Stimulated activated CD4-positive, alpha-beta T cell treated with anti-CD3 and anti-CD28 coated beads, Interleukin-4, amount 100 ng/mL, for 4 hours (primary cell): Measurements from ENCODE around the gene RHBDL1.
"Not testable (repeated sequence)": the region's sequence is repeated elsewhere in the genome, so short reads cannot be mapped to it uniquely, and the experiment has no call there.

Source experiments
- DNase-seq, 2 experiments: peaks; one replicate each; pipeline ENCODE4 v3.0.0-alpha.2; 2020

RHBDL1 gene

GRCh38 chr16:708019-708418, 32.5 kb downstream of the RHBDL1 start:
- DNase-seq: no peak

DNA sequence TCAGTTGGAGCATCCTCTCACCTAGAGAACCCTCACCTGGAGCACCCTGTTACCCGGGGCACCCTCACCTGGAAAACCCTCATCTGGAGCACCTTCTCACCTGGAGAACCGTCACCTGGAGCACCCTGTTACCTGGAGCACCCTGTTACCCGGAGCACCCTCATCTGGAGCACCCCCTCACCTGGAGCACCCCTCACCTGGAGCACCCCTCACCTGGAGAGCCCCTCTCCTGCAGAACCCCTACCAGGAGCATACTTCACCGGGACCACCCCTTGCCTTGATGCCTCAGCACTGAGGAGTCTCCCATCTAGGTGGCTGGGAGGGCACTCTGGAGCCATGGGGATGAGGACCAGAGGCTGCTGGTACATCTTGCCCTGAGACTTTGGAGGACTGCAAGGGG, 33.5 kb downstream of the RHBDL1 start:
- DNase-seq: no peak

DNA sequence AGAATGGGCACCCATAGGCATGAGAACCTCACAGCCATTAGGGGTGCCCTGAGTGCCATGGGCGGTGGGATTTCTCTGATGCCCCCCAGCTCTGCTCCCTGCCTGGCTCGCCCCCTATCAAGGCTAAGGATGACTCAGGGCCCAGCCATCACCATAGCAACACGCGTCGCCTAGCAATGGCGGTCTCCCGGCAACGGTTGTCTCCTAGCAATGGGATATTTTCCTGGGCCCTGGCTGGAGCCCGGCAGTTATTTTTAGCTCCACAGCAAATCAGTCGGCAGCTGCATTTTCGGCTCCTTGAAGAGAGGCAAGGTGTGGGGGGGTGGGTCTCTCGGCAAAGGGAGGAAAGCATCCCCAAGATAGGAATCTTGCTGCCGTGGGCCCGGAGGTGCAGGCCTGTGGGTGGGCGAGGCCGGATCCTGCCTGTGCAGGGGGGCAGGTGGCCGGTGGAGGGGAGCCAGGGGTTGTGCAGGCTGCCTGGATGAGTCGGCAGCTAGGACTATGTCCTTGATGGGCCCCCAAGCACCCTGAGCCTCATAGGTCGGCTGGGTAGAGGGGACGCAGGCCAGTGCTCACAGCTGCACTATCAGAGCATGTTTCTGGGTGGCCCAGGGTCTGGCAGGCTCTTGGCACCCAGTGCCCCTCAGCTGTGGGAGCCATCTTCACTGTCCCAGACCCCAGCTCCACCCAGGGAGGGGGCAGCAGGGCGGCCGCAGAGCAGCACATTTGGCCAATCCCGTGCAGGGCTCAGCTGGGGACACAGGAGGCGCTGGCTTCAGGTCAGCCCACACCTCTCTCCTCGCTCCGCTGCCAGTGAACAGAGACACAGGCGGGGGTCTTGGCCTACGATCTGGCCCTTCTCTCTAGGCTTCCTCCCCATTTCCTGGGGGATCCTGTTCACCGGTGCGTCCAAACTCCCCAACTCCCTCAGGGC, 34.4 kb downstream of the RHBDL1 start:
- DNase-seq: no peak

- DNase-seq: no peak
Measured at GRCh38 chr16:710500-711075, 35.1 kb downstream of the RHBDL1 start.

DNA sequence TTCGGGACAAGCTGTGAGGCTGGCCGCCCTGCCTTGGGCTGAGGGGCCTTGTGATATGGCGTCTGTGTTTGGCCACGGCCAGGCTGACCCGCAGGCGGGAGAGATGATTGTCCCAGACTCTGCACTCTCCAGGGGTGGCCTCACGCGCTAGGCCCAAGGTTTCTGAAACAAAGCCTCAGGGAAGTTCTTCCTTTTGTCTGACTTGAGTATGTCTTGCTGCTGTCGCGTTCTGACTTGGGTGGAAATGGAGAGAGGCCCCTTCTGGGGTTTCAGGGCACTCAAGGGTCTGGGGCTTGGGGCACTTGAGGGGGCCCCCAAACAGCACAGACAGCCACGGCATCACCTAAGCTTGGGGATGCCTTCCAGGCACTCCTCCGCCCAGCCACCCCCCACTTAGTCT, 35.6 kb downstream of the RHBDL1 start:
- no peak for DNase-seq

GRCh38 chr16:711548-712320, 36.3 kb downstream of the RHBDL1 start:
- DNase-seq: peak; percentile 62 to 81

DNA sequence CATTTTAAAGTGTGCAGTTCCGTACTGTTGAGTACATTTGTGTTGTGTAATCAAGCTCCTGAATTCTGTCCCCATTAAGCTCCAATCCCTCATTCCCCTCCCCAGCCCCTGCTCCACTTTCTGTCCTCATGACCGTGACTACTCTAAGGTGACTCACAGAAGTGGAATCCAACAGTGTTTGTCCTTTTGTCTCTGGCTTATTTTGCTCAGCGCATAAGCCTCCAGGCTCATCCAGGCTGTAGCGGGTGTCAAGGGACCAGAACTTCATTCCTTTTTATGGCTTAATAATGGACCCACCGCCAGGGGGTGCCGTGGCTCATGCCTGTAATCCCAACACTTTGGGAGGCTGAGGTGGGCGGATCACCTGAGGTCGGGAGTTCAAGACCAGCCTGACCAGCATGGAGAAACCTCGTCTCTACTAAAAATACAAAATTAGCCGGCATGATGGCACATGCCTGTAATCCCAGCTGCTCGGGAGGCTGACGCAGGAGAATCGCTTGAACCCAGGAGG, 37.3 kb downstream of the RHBDL1 start:
- not testable (repeated sequence) for DNase-seq

- DNase-seq: no peak
Measured at GRCh38 chr16:714079-714478, 38.6 kb downstream of the RHBDL1 start.

DNA sequence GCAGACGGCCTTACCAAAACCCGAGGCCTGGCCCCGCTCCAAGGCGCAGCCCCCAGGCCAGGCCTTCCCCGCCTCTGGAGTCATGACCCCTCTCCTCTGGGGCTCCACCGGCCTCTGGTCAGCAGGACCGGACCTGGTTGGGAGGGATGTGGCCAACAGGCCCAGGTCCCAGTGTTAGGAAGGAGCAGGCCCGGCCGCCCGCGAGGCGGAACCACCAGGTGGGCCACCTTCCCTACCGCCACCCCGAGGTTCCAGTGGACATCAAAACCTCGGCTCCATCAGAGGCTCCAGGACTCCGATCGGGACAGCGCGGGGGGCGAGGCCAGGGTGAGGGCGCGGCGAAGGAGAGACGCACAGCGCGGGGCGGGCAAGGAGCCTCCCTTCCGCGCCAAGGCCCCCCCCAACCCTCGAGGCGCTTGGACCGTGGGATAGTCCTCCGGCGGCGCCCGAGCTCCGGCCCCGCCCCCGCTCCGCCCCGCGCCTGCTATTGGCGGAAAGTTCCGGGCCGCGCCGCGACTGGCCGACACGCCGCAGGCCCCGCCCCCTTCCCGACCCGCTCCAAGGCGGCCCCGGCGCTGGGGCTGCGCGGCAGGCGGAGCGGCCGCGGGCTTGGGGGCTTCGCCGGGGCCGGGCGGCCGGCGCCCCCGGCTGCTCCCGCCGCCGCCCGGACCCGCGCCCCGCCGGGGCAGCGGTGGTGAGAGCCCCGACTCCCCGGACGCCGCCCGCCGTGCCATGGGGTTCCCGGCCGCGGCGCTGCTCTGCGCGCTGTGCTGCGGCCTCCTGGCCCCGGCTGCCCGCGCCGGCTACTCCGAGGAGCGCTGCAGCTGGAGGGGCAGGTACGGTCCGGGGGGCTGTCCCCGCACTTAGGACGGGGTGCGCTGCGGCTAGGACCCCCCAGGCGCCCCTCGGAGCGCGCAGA, 39.3 kb downstream of the RHBDL1 start, which contains the start of gene METRN:
TSS of gene METRN (plus strand) at position 561 of the 919 bp plus-strand sequence. CDS start at position 733, 172 bp downstream.
- peak; percentile 82 to 95 for DNase-seq

GRCh38 chr16:715477-716199, 40.2 kb downstream of the RHBDL1 start:
- no peak for DNase-seq

DNA sequence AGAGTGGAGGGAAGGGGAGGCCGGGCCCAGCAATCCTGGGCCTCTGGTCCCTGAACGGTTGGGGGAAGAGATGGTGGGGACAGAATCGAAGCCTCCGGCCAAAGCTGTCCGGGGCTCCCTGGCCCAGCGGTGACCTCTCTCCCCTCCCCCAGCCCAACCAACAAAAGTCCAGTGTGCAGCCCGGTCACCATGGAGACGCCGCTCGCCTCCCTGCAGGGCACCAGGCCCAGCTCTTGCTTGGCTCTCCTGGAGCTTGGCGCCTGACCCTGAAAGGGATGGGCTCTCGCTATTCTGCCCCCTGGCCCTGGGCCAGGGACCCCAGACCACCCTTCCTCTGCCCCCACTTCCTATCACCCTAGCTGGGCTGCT, 40.7 kb downstream of the RHBDL1 start:
- no peak for DNase-seq

DNA sequence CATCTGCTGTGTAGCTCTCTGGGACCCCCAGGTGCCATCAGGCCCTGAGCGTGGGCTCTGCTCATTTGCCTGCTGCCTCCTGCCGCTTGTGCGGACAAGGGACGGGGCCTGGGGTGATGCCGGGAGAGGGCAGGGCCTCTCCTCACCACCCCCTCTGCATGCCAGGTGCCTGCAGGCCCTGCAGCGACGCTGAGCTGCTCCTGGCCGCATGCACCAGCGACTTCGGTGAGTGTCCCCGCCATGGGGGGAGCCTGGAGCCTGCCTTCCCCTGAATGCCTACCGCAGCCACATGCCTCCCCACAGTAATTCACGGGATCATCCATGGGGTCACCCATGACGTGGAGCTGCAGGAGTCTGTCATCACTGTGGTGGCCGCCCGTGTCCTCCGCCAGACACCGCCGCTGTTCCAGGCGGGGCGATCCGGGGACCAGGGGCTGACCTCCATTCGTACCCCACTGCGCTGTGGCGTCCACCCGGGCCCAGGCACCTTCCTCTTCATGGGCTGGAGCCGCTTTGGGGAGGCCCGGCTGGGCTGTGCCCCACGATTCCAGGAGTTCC, 41.4 kb downstream of the RHBDL1 start:
- DNase-seq: no peak

GRCh38 chr16:717450-718245, 42.2 kb downstream of the RHBDL1 start:
- DNase-seq: no peak

GRCh38 chr16:718389-718788, 42.9 kb downstream of the RHBDL1 start:
- DNase-seq: no peak

- no peak for DNase-seq
Measured at GRCh38 chr16:718922-719321, 43.5 kb downstream of the RHBDL1 start.

- no peak for DNase-seq
Measured at GRCh38 chr16:719815-720446, 44.5 kb downstream of the RHBDL1 start.

- peak; percentile 29 to 45 for DNase-seq
Measured at GRCh38 chr16:720447-720989, 45.0 kb downstream of the RHBDL1 start.

- DNase-seq: peak; percentile 59 to 79
Measured at GRCh38 chr16:720990-721764, 45.7 kb downstream of the RHBDL1 start, which contains the start of gene ANTKMT. Gene ANTKMT (plus strand): TSS chr16:721146. CDS start chr16:721275, 129 bp downstream.
